BLaER1 (cell line): Measurements from ENCODE around the gene CDK14.

Experiments
- H3K27ac ChIP-seq: shearing (Covaris generic); formaldehyde crosslinking; 2 replicates; pipeline ENCODE4 v1.8.1; 2022
- H3K27me3 ChIP-seq: shearing (Covaris generic); formaldehyde crosslinking; 2 replicates; pipeline ENCODE4 v1.8.1; 2022
- H3K36me3 ChIP-seq: shearing (Covaris generic); formaldehyde crosslinking; 2 replicates; pipeline ENCODE4 v1.8.1; 2022
- H3K4me1 ChIP-seq: shearing (Covaris generic); formaldehyde crosslinking; 2 replicates; pipeline ENCODE4 v1.8.1; 2022
- H3K4me2 ChIP-seq: shearing (Covaris generic); formaldehyde crosslinking; 2 replicates; pipeline ENCODE4 v1.8.1; 2022
- H3K4me3 ChIP-seq: shearing (Covaris generic); formaldehyde crosslinking; 2 replicates; pipeline ENCODE4 v1.8.1; 2022
- H3K9ac ChIP-seq: shearing (Covaris generic); formaldehyde crosslinking; 2 replicates; pipeline ENCODE4 v1.8.1; 2022
- H3K9me3 ChIP-seq: shearing (Covaris generic); formaldehyde crosslinking; 2 replicates; pipeline ENCODE4 v1.8.1; 2022
- H4K20me1 ChIP-seq: shearing (Covaris generic); formaldehyde crosslinking; 2 replicates; pipeline ENCODE4 v1.8.1; 2022
- Cebpa-rat ChIP-seq: shearing (Covaris generic); IDR thresholded peaks from 2 replicates; pipeline ENCODE4 v1.8.1; 2022

CDK14 gene

DNA sequence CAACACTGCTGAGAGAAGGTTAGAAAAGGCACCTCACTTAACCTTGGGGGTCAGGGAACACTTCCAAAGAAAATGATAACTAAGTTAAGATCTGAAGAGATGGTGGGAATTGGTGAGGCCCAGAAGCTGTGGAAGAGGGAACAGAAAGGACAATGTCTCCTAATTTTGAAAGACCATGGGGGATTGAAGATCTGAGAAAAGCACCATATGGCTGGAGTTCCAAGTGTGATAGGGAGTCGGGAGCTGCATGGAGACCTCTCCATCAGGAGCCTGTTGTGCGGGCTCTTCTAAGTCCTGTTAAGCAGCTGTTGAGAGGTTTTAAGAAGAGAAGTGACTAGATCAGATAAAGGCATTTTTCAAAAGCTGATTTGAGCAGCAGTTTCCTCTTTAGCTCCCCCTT is 254.3 kb downstream of the CDK14 start:
- H3K9ac ChIP-seq, result no peak overlapping the region
- H3K9me3 ChIP-seq, result no peaks in the 10 kb centered on the region
- H3K4me3 ChIP-seq, result no peak overlapping the region
- H3K36me3 ChIP-seq, result peaks cover 16% of the 10 kb centered on the region
- no peak overlapping the region for H3K27ac ChIP-seq
- TF ChIP-seq Cebpa-rat, result no peak
- H3K4me2 ChIP-seq, result no peak overlapping the region
- no peaks in the 10 kb centered on the region for H4K20me1 ChIP-seq
- no peaks in the 10 kb centered on the region for H3K27me3 ChIP-seq
- no peaks in the 10 kb centered on the region for H3K4me1 ChIP-seq

DNA sequence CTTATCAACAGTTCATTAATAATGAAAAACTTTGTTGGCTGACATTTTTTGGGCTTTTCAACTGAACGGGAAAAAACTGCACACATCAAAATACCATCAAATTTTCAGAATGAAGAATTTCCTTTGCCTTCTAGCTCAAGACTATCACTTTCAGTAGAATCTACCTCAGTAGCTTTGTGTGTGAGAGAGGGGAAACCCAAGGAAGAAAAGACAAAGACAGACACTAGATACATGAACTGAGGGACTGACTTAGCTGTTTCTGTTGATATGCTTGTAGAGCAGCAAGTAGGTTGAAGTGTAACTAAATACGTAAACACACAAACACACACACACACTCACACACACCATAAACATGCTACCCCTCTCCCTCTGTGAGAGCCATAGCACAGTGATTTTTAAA is 257.1 kb downstream of the CDK14 start:
- H3K4me2 ChIP-seq, result no peak overlapping the region
- H4K20me1 ChIP-seq, result no peaks in the 10 kb centered on the region
- H3K9me3 ChIP-seq, result no peaks in the 10 kb centered on the region
- H3K27ac ChIP-seq, result no peak overlapping the region
- no peaks in the 10 kb centered on the region for H3K4me1 ChIP-seq
- no peaks in the 10 kb centered on the region for H3K27me3 ChIP-seq
- H3K4me3 ChIP-seq, result no peak overlapping the region
- no peak overlapping the region for H3K9ac ChIP-seq
- TF ChIP-seq Cebpa-rat, result no peak
- H3K36me3 ChIP-seq, result peaks cover 12% of the 10 kb centered on the region

DNA sequence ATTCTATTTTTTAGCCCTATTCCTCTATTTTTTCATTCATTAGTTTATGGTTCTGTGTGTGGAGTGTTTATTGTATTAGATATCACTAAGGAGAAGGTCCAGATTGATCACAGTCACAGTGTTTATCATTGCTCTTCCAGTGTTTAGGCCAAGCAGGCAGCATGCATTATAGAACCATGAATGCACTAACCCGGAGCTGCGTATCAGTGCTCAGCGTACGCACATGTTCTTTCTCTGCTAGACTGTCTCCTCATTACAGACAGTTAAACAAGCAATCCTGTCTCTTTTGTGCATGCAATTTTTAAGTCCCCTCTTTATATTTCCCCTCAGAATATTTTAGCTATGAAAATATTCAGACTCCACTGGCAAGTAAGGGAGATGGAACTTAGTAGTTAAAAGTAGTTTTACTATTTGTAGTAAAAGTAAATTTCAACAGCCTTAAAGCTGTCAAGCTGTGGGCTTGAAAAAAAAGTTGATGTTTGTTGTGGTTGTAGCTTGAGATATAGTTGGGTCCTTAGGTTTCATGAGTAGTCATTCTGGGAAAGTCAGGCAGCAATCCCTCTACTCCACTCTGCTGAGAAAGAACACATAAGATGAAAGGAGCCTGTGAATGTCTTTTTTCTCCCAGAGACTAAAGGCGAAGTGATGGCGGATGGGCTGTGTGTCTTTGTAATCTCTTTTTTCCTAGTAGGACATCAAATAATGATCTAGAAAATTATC is 260.4 kb downstream of the CDK14 start:
- no peak for TF ChIP-seq Cebpa-rat
- no peaks in the 10 kb centered on the region for H3K9me3 ChIP-seq
- H4K20me1 ChIP-seq, result no peaks in the 10 kb centered on the region
- no peak overlapping the region for H3K4me3 ChIP-seq
- no peak overlapping the region for H3K4me2 ChIP-seq
- no peak overlapping the region for H3K27ac ChIP-seq
- no peaks in the 10 kb centered on the region for H3K27me3 ChIP-seq
- peaks cover 7% of the 10 kb centered on the region; the same call in 1 of the 2 replicates for H3K36me3 ChIP-seq
- no peak overlapping the region for H3K9ac ChIP-seq
- H3K4me1 ChIP-seq, result no peaks in the 10 kb centered on the region

- Histone ChIP-seq H3K9me3 (no peaks in the 10 kb centered on the region), H3K4me2 (no peak overlapping the region), H3K27me3 (no peaks in the 10 kb centered on the region), H3K4me3 (no peak overlapping the region), H3K36me3 (peaks cover 7% of the 10 kb centered on the region; the same call in 1 of the 2 replicates), H3K27ac (no peak overlapping the region), H3K4me1 (no peaks in the 10 kb centered on the region), H3K9ac (no peak overlapping the region), H4K20me1 (no peaks in the 10 kb centered on the region)
- TF ChIP-seq Cebpa-rat, result no peak
Observed at GRCh38 chr7:90857603-90858002, 261.5 kb downstream of the CDK14 start.

DNA sequence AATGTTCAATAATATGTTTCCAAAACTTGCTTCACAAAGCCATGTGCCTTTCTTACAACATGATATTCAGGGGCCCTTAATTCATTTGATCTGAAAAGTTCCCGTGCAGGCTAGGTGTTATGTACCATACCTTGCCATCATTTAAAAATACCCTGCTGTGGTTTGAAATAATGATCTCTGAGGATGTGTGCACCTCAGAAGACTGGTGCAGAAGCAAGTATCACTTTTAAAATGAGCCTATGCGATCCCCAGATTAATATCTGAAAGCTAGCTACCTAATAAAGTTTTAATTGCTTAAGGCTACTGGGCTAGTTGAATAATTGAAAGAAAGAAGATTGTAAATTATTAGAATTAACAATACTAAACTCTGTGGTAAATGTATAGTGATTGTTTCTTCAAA is 262.4 kb downstream of the CDK14 start:
- H3K4me2 ChIP-seq, result no peak overlapping the region
- H3K36me3 ChIP-seq, result peaks cover 4% of the 10 kb centered on the region; the same call in 1 of the 2 replicates
- no peaks in the 10 kb centered on the region for H4K20me1 ChIP-seq
- H3K9ac ChIP-seq, result no peak overlapping the region
- no peak for TF ChIP-seq Cebpa-rat
- no peak overlapping the region for H3K27ac ChIP-seq
- H3K9me3 ChIP-seq, result no peaks in the 10 kb centered on the region
- no peaks in the 10 kb centered on the region for H3K4me1 ChIP-seq
- H3K4me3 ChIP-seq, result no peak overlapping the region
- no peaks in the 10 kb centered on the region for H3K27me3 ChIP-seq

- Histone ChIP-seq H3K9ac (no peak overlapping the region), H3K9me3 (no peaks in the 10 kb centered on the region)
- TF ChIP-seq Cebpa-rat, result no peak
Observed at GRCh38 chr7:90859521-90859920, 263.4 kb downstream of the CDK14 start.

GRCh38 chr7:90864088-90864487 is 268.0 kb downstream of the CDK14 start:
- Histone ChIP-seq H4K20me1 (no peaks in the 10 kb centered on the region), H3K4me1 (no peaks in the 10 kb centered on the region), H3K9ac (no peak overlapping the region), H3K36me3 (0 out of 2 replicates have a peak, but pooled peaks cover 13% of the 10 kb centered on the region), H3K27me3 (no peaks in the 10 kb centered on the region), H3K4me3 (no peak overlapping the region), H3K9me3 (no peaks in the 10 kb centered on the region), H3K4me2 (no peak overlapping the region), H3K27ac (no peak overlapping the region)
- TF ChIP-seq Cebpa-rat, result no peak

More at GRCh38 chr7:90859521-90859920, 263.4 kb downstream of the CDK14 start:
- H3K27ac ChIP-seq, result no peak overlapping the region
- no peak overlapping the region for H3K4me2 ChIP-seq
- no peaks in the 10 kb centered on the region for H4K20me1 ChIP-seq
- H3K36me3 ChIP-seq, result no peaks in the 10 kb centered on the region
- no peaks in the 10 kb centered on the region for H3K27me3 ChIP-seq
- H3K4me3 ChIP-seq, result no peak overlapping the region
- H3K4me1 ChIP-seq, result no peaks in the 10 kb centered on the region

- Histone ChIP-seq H3K36me3 (peaks cover 27% of the 10 kb centered on the region), H3K9me3 (no peaks in the 10 kb centered on the region), H3K27me3 (no peaks in the 10 kb centered on the region), H3K9ac (no peak overlapping the region), H3K4me3 (no peak overlapping the region), H4K20me1 (no peaks in the 10 kb centered on the region), H3K4me2 (no peak overlapping the region), H3K27ac (no peak overlapping the region), H3K4me1 (no peaks in the 10 kb centered on the region)
- no peak for TF ChIP-seq Cebpa-rat
Observed at GRCh38 chr7:90869335-90869734, 273.2 kb downstream of the CDK14 start.

GRCh38 chr7:90876701-90877100 is 280.6 kb downstream of the CDK14 start:
- H3K9me3 ChIP-seq, result peaks cover 7% of the 10 kb centered on the region
- H3K4me3 ChIP-seq, result no peak overlapping the region
- no peaks in the 10 kb centered on the region for H3K4me1 ChIP-seq
- H3K36me3 ChIP-seq, result peaks cover 43% of the 10 kb centered on the region
- no peak for TF ChIP-seq Cebpa-rat
- no peaks in the 10 kb centered on the region for H3K27me3 ChIP-seq
- H4K20me1 ChIP-seq, result no peaks in the 10 kb centered on the region
- no peak overlapping the region for H3K9ac ChIP-seq
- no peak overlapping the region for H3K4me2 ChIP-seq
- H3K27ac ChIP-seq, result no peak overlapping the region

- Histone ChIP-seq H3K4me1 (no peaks in the 10 kb centered on the region), H3K36me3 (peaks cover 43% of the 10 kb centered on the region), H3K27ac (no peak overlapping the region), H3K27me3 (no peaks in the 10 kb centered on the region), H3K9me3 (peaks cover 7% of the 10 kb centered on the region), H3K9ac (no peak overlapping the region), H3K4me3 (no peak overlapping the region), H3K4me2 (no peak overlapping the region), H4K20me1 (no peaks in the 10 kb centered on the region)
- no peak for TF ChIP-seq Cebpa-rat
Observed at GRCh38 chr7:90877201-90877600, 281.1 kb downstream of the CDK14 start.
